ENCODE measurements around the gene ZDHHC8.

- TF ChIP-seq CTCF (conservative IDR thresholded peaks at IDR 0.05 in 1 of 2, IDR thresholded peaks at IDR 0.05 in 1 of 2; ENCODE audit: extremely low read depth in 1 of 2, insufficient read depth in 1 of 2, low read depth in 1 of 2, low read length in 2 of 2) (no peak), EZH2 (IDR thresholded peaks at IDR 0.05; ENCODE audit: borderline replicate concordance, low read length) (no peak)
Observed at GRCh38 chr22:20106849-20107237, 24.8 kb upstream of the ZDHHC8 start.
